IMR-90 (cell line): ENCODE measurements around the gene COL1A1. TPM values are rescaled to one million over a fixed set of nuclear protein-coding genes. Genes with fewer than 3 reads are reported as not detected.

Source experiments
- ATAC-seq: fragments of 200-7000 bp; cut with Tn5 transposase; 2 replicates; pipeline ENCODE4 v1.9.1; 2020; ENCODE audit warnings: low read depth, mild to moderate bottlenecking, moderate library complexity
- BruUV-seq: library from RNA; stranded (reverse); fragments of 400-500 nt; replicated peaks from 2 replicates; lab custom pipeline; 2021; lab: Mats Ljungman, UMichigan
- CTCF ChIA-PET: fragments of 300-600 bp; formaldehyde crosslinking; extraction: SDS; loops from one replicate; lab custom pipeline; 2021; ENCODE audit warnings: antibody characterized with exemption; lab: Yijun Ruan, JAX
- POLR2A ChIA-PET: fragments of 300-600 bp; sonication (Branson Sonifier 250); formaldehyde crosslinking; loops from one replicate; lab custom pipeline; 2022; ENCODE audit warnings: antibody characterized with exemption; ENCODE audit not compliant: unreplicated experiment; lab: Charles Lee
- DNase-seq: peaks from one replicate; pipeline ENCODE4 v3.0.0; 2013
- H2AFZ ChIP-seq: replicated peaks from 2 replicates; pipeline ENCODE3; 2013; ENCODE audit warnings: low read length, mild to moderate bottlenecking; ENCODE audit not compliant: poor library complexity
- H2AK5ac ChIP-seq: 2 replicates; pipeline ENCODE4 v1.6.1; 2013; ENCODE audit warnings: low read depth, low read length, inconsistent platforms
- H2AK9ac ChIP-seq: replicated peaks from 2 replicates; pipeline ENCODE3; 2013; ENCODE audit warnings: mild to moderate bottlenecking, low read depth, low read length, moderate library complexity; ENCODE audit not compliant: poor library complexity
- H2BK120ac ChIP-seq: 2 replicates; pipeline ENCODE4 v1.6.1; 2013; ENCODE audit warnings: low read depth, low read length, inconsistent platforms
- H2BK15ac ChIP-seq: 3 replicates; pipeline ENCODE4 v1.6.1; 2013; ENCODE audit warnings: low read depth, low read length, inconsistent platforms
- H2BK20ac ChIP-seq: 2 replicates; pipeline ENCODE4 v1.6.1; 2013; ENCODE audit warnings: low read depth, mild to moderate bottlenecking, inconsistent platforms, low read length, moderate library complexity
- H2BK5ac ChIP-seq: 2 replicates; pipeline ENCODE4 v1.6.1; 2013; ENCODE audit warnings: mild to moderate bottlenecking, low read depth, low read length, inconsistent platforms; ENCODE audit not compliant: poor library complexity, severe bottlenecking
- H3K14ac ChIP-seq: replicated peaks from 2 replicates; pipeline ENCODE4 v1.6.1; 2013; ENCODE audit warnings: low read depth, low read length, inconsistent platforms
- H3K18ac ChIP-seq: 2 replicates; pipeline ENCODE4 v1.6.1; 2013; ENCODE audit warnings: low read depth, low read length, control low read depth
- H3K23ac ChIP-seq: 2 replicates; pipeline ENCODE4 v1.6.1; 2013; ENCODE audit warnings: low read depth, low read length, inconsistent platforms
- H3K27ac ChIP-seq: 2 replicates; pipeline ENCODE4 v1.5.1; 2013; ENCODE audit warnings: mild to moderate bottlenecking, control low read depth, low read length; ENCODE audit not compliant: insufficient read depth
- H3K27me3 ChIP-seq: 2 replicates; pipeline ENCODE4 v1.6.1; 2013; ENCODE audit warnings: low read length; ENCODE audit not compliant: control insufficient read depth, insufficient read depth
- H3K36me3 ChIP-seq: 2 replicates; pipeline ENCODE4 v1.6.1; 2013; ENCODE audit warnings: low read length, mixed read lengths; ENCODE audit not compliant: control insufficient read depth, insufficient read depth
- H3K4ac ChIP-seq: 2 replicates; pipeline ENCODE4 v1.6.1; 2013; ENCODE audit warnings: low read depth, low read length, inconsistent platforms
- H3K4me1 ChIP-seq: 2 replicates; pipeline ENCODE4 v1.6.1; 2013; ENCODE audit warnings: low read length, mixed read lengths; ENCODE audit not compliant: control insufficient read depth, insufficient read depth
- H3K4me2 ChIP-seq: 2 replicates; pipeline ENCODE4 v1.6.1; 2013; ENCODE audit warnings: low read depth, mild to moderate bottlenecking, control low read depth, low read length, moderate library complexity
- H3K4me3 ChIP-seq: 2 replicates; pipeline ENCODE4 v1.5.1; 2013; ENCODE audit warnings: low read depth, mild to moderate bottlenecking, control low read depth, low read length, moderate library complexity; ENCODE audit not compliant: insufficient read depth
- H3K56ac ChIP-seq: 2 replicates; pipeline ENCODE4 v1.6.1; 2013; ENCODE audit warnings: low read length, inconsistent platforms; ENCODE audit not compliant: insufficient read depth; ENCODE audit errors: extremely low read depth
- H3K79me1 ChIP-seq, 2 experiments: 2 replicates each; pipeline ENCODE4 v1.6.1; 2013; ENCODE audit warnings: low read length in 2 of 2, inconsistent platforms in 1 of 2, low read depth in 1 of 2
- H3K9ac ChIP-seq: 2 replicates; pipeline ENCODE4 v1.6.1; 2013; ENCODE audit warnings: low read depth, low read length, control low read depth
- H3K9me1 ChIP-seq: 2 replicates; pipeline ENCODE4 v1.6.1; 2013; ENCODE audit warnings: low read length, inconsistent platforms; ENCODE audit not compliant: insufficient read depth
- H3K9me3 ChIP-seq: 2 replicates; pipeline ENCODE4 v1.6.1; 2013; ENCODE audit warnings: low read length; ENCODE audit not compliant: control insufficient read depth, insufficient read depth
- H4K20me1 ChIP-seq: 2 replicates; pipeline ENCODE4 v1.6.1; 2013; ENCODE audit warnings: low read length, inconsistent platforms; ENCODE audit not compliant: insufficient read depth
- H4K5ac ChIP-seq: 2 replicates; pipeline ENCODE4 v1.6.1; 2013; ENCODE audit warnings: mild to moderate bottlenecking, low read depth, low read length, control low read depth
- H4K8ac ChIP-seq, 2 experiments: 2 replicates each; pipeline ENCODE4 v1.6.1; 2013; ENCODE audit warnings: low read depth in 2 of 2, low read length in 2 of 2, control low read depth in 1 of 2, inconsistent platforms in 1 of 2
- H4K91ac ChIP-seq: 2 replicates; pipeline ENCODE4 v1.6.1; 2013; ENCODE audit warnings: low read depth, low read length, inconsistent platforms; ENCODE audit not compliant: insufficient read depth
- ELK1 ChIP-seq: fragments of 150-350 bp; IDR thresholded peaks from 2 replicates; pipeline ENCODE4 v1.6.1; 2016; ENCODE audit warnings: low read depth, mild to moderate bottlenecking, low read length, moderate library complexity, borderline replicate concordance
- MAFK ChIP-seq: IDR thresholded peaks from 2 replicates; pipeline ENCODE4 v1.6.1; 2012; ENCODE audit warnings: low read depth, low read length, improper control_type of control experiment
- NFE2L2 ChIP-seq: fragments of 150-350 bp; IDR thresholded peaks from 2 replicates; pipeline ENCODE4 v1.6.1; 2016; ENCODE audit warnings: low read depth, mild to moderate bottlenecking, low read length
- POLR2A ChIP-seq: IDR thresholded peaks from 2 replicates; pipeline ENCODE4 v1.6.1; 2012; ENCODE audit warnings: mild to moderate bottlenecking, low read depth, low read length
- USF2 ChIP-seq: fragments of 150-350 bp; IDR thresholded peaks from 2 replicates; pipeline ENCODE4 v1.6.1; 2017; ENCODE audit warnings: mild to moderate bottlenecking, antibody characterized with exemption, low read length, low read depth
- WGBS, 2 experiments: methylation state at CpG; one replicate each; pipeline versions ENCODE4 v1.1.5 to v1.1.7; 2013; ENCODE audit warnings: missing lambda C conversion rate in 2 of 2; ENCODE audit not compliant: insufficient read length in 1 of 2; ENCODE audit errors: extremely low coverage in 2 of 2; 5-methylcytosine and 5-hydroxymethylcytosine counted together
- dilution Hi-C: fragments of 300-500 bp; cut with HindIII; formaldehyde crosslinking; loops from one replicate; pipeline ENCODE4 v1.14.3; 2018; ENCODE audit warnings: low sequenced_read_pairs; ENCODE audit not compliant: unreplicated experiment
- in situ Hi-C: fragments of 300-500 bp; cut with MboI; formaldehyde crosslinking; loops from 3 replicates; pipeline ENCODE4 v1.14.3; 2019; ENCODE audit warnings: low sequenced_read_pairs, inconsistent platforms, mixed read lengths
- intact Hi-C: fragments of 100-400 bp; cut with micrococcal nuclease; formaldehyde crosslinking; loops from 2 replicates; pipeline ENCODE4 v1.10.0; 2022
- polyA plus RNA-seq, 3 experiments: library from polyadenylated mRNA; depleted of rRNA; stranded (reverse); fragments of >200 nt; gene quantifications; 2 replicates each; pipeline ENCODE4 v1.2.3, GENCODE V29; 2012; ENCODE audit warnings: low replicate concordance in 1 of 3
- total RNA-seq: library from RNA; depleted of rRNA; stranded (reverse); fragments of >200 nt; gene quantifications from 2 replicates; pipeline ENCODE4 v1.2.3, GENCODE V29; 2012

Gene COL1A1
- total and polyA plus RNA-seq, 2 of the 4 experiments (the other 2 are of a cell fraction): 2,180 to 4,350 TPM

- CTCF ChIA-PET: interaction anchor here (1.2 to 1.5 kb wide), 3 partner anchors 9 to 68 kb away, joined by 3 to 4 read pairs (median 3); no protein-coding TSS in a partner anchor
Observed at GRCh38 chr17:50204431-50204830, 3.0 kb upstream of the COL1A1 start.

More at GRCh38 chr17:50204431-50204830, 3.0 kb upstream of the COL1A1 start:
- H3K27me3 ChIP-seq: no peaks in the 10 kb centered on the region
- peaks cover 56% of the 10 kb centered on the region for H3K4me1 ChIP-seq
- H3K18ac ChIP-seq: peak overlapping the region; percentile 82
- no CpG with 5 or more reads among the region's 3 CpGs for WGBS, 2 experiments
- peak overlapping the region; percentile 97 for H3K23ac ChIP-seq
- H2AK5ac ChIP-seq: peak overlapping the region; percentile 96
- in situ Hi-C loops: no loop called here
- H2AK9ac ChIP-seq: peak overlapping the region; percentile 100
- no peak for DNase-seq
- TF ChIP-seq MAFK (no peak), NFE2L2 (no peak), USF2 (no peak), ELK1 (no peak), POLR2A (no peak)
- peak overlapping the region; percentile 71 for H3K9ac ChIP-seq
- H3K14ac ChIP-seq: peak overlapping the region; percentile 94
- H3K9me1 ChIP-seq: peaks cover 26% of the 10 kb centered on the region
- ATAC-seq: no peak
- peaks cover 14 to 68% of the 10 kb centered on the region in 2 experiments; a peak in 3 of 4 replicates for H3K79me1 ChIP-seq
- H3K4me2 ChIP-seq: peak overlapping the region; percentile 43
- peak overlapping the region; percentile 97 for H2BK5ac ChIP-seq
- H2BK120ac ChIP-seq: peak overlapping the region; percentile 99
- POLR2A ChIA-PET: interaction anchor here (0.6 to 8.6 kb wide), 11 partner anchors 8 to 88 kb away, joined by 3 to 149 read pairs (median 3); no protein-coding TSS in a partner anchor
- peak overlapping the region; percentile 98 for H2BK20ac ChIP-seq
- intact Hi-C loops: no loop called here
- no peak overlapping the region for H3K4me3 ChIP-seq
- H4K5ac ChIP-seq: peak overlapping the region; percentile 35
- BruUV-seq: no TSS peak
- peak overlapping the region; percentile 100 for H4K91ac ChIP-seq
- peak overlapping the region; percentile 98; the same call in 2 of the 3 replicates for H2BK15ac ChIP-seq
- peak overlapping the region; percentile 99 for H3K4ac ChIP-seq
- H3K36me3 ChIP-seq: peaks cover 7% of the 10 kb centered on the region
- peak overlapping the region; percentile 55 to 96 for H4K8ac ChIP-seq
- H3K9me3 ChIP-seq: no peaks in the 10 kb centered on the region
- H3K56ac ChIP-seq: peak overlapping the region; percentile 94; the same call in 1 of the 2 replicates
- peaks cover 20% of the 10 kb centered on the region for H4K20me1 ChIP-seq
- H3K27ac ChIP-seq: peak overlapping the region; percentile 96
- no peak overlapping the region for H2AFZ ChIP-seq
- dilution Hi-C loops: no loop called here
